Occipital lobe (tissue), 2 donors: ENCODE measurements around the gene CFAP221. TPM values are rescaled to one million over a fixed set of nuclear protein-coding genes. Genes with fewer than 3 reads are reported as not detected.

Experiments used
- DNase-seq: peaks from one replicate; lab custom pipeline; 2025; lab: John Stamatoyannopoulos, UW
- total RNA-seq: library from RNA; depleted of rRNA; stranded (reverse); fragments of >200 nt; gene quantifications from one replicate; pipeline ENCODE4 v1.2.3, GENCODE V29; 2014

The CFAP221 gene
- total RNA-seq, 1 donor from 2014 or later: 5.6 TPM

- no peak for DNase-seq
Observed at GRCh38 chr2:119644186-119644585, 99.9 kb downstream of the CFAP221 start.

DNA sequence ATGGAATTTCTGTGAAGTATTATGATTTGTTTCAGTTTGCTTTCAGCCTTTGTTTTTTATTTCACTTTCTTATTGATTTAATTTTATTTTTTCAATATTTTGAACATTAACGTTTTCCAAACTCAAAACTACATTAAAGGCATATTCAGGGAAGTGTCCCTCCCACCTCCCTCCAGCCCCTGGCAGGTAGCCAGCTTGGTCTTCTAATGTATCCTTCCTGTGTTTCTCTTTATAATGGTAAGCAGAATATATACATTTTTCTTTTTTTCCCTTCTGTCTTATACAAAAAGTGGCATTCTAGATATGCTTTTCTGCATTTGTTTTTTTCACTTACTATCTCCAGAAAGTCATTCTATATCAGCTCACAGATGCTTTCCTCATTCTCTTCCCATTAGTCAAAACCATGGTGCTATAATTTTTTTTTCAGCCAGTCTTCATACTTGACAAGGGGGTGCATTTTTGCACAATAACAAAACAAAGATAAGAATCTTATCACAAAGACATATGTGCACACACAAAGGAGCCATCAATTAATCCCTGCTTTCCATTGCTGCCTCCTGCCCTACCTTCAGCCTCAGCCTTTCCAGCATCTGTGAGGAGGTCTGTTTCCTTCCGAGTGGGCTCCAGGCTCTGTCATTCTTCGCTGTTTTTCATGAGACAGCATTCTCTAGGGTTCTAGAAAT is 101.1 kb downstream of the CFAP221 start:
- DNase-seq: no peak

DNA sequence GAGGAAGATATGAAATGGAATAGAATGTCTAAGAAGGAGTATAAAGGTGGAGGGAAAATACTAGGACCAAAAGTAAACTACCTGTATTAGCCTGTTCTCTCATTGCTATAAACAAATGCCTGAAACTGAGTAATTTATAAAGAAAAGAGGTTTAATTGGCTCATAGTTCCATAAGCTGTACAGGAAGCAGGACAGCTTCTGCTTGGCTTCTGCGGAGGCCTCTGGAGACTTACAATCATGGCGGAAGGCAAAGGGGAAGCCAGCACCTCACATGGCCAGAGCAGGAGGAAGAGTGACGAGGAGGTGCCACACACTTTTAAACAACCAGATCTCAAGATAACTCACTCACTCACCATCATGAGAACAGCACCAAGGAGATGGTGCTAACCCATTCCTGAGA is 101.9 kb downstream of the CFAP221 start:
- DNase-seq: no peak

DNA sequence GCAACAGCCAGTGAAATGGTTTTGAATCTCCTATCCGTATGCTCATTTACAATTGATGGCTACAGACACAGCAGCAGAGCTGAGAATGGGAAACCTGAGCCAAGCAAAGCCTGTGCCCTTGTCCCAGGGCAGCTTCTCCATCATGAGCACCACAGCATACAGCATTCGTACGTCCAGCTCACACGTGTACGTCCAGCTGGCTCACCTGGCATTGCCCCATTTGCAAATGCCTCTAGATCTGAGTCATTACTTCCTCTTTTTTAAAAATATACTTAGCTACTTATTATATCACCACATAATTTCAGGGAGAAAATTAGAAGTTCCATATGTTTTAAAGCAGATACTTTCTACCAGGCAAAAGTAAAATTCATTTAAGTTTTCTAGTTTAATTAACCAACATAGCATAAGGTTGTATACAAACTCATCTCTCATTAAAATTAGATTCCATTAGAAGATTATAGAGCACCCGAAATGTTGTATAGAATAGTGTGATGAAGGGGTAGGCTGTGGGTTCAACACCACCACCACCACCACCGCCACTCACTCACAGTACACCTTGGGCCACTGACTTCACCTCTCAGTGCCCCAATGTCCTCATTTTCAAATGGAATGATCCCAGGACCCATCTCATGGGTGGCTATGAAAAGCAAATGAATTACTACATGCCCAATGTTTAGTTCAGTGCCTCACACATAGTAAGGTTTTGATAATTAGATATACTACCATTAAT is 103.4 kb downstream of the CFAP221 start:
- no peak for DNase-seq

- no peak for DNase-seq
Observed at GRCh38 chr2:119649364-119649917, 105.2 kb downstream of the CFAP221 start.

- no peak for DNase-seq
Observed at GRCh38 chr2:119650206-119650605, 106.0 kb downstream of the CFAP221 start.

GRCh38 chr2:119650846-119651370 is 106.7 kb downstream of the CFAP221 start:
- no peak for DNase-seq

- no peak for DNase-seq
Observed at GRCh38 chr2:119657466-119658145, 113.4 kb downstream of the CFAP221 start.

- no peak for DNase-seq
Observed at GRCh38 chr2:119659601-119660342, 115.5 kb downstream of the CFAP221 start.

DNA sequence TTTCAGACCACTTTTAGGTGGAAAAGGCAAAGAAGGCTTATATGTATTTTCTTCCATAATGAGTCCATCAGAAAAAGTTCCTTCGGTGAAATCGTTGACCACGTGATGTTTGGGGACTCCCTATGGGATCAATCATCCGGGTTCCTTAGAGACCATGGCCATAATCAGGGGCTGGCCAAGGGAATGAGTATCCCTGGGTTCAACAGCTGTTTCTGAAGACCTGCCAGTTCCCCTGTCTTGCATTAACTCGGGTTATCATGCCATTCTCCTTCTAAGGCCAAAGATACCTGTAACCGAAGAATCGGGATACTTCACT is 116.1 kb downstream of the CFAP221 start:
- DNase-seq: no peak

DNA sequence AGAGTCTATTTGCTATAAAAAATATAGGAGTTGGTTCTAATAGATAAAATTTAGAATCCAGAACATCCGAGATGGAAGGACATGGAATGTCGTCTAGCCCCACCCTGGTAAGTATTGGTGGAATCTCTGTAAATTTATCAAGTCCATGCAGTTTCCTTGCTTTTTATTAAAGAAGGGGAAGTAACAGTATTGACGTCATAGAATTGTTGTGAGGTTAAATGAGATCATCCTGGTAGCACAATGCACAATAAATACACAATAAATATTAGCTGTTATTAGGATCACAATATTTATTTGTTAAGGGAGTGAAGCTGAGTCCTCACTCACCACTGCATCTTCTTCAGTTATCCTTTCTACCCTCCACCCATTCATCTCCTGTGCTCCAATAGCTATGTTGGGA is 118.0 kb downstream of the CFAP221 start:
- DNase-seq: no peak

GRCh38 chr2:119668546-119668945 is 124.3 kb downstream of the CFAP221 start:
- DNase-seq: no peak

DNA sequence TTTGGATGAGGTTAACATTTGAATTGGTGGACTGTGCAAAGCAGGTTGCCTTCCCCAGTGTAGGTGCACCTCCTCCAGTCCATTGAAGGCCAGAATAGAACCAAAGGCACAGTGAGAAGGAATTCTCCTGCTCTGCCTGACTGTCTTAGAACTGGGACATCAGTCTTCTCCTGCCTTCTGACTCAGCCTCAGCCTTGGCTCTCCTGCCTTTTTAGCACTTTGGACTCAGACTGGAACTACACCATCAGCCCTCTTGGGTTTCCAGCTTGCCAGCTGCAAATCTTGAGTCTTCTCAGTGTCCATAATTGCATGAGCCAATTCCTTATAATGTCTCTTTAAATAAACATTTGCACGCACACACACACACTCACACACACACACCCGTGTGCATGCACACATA is 126.8 kb downstream of the CFAP221 start:
- DNase-seq: no peak

DNA sequence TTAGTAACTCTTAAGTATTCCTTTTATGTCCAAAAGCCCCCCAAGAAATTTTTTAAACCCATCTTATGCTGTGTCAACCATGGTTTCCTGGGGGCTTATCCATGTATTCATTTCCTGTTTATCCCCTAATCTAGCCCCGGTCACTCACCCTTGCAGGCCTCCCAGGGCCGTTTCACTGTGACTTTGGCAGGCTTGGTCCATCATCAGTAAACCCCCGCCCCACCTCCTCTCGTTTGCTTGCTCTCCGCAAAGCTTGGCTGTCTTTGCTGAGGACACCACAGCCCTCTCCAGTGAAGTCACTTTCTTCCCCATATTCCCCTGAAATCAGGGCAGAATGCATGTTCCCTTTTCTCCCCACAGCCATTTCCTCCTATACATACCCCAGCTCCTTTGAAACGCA is 127.5 kb downstream of the CFAP221 start:
- no peak for DNase-seq

DNA sequence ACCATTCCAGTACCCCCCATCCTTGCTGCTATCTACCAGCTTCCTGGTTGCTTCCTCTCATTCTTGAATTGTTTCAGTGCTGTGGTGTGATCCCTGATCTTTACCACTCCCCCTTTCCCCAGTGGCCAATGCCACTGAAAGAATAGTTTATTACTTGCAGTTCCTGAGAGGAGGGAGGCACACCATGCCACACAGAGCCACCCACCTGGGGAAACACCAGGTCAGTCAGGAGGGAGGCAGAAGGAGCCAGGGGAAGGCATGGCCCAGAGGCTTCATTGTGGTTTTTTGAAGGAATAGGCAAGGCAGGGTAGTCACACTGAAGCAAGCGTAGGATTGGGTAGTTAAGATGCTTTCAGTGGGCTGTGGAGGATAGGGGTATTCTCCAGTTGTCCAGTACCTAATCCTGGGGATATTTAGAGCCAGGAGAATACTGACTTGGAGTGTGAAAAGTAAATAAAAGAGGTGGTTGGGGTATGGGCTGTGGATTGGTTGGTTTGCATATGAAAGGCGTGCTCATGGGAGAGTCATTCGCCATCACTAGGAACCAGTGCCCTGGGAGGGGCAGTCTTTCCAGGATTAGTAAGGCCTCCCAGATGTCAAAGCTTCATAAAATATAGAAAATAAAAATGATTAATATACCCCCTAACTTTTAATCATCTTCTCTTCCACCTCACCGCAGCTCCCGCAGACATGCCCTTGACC is 128.1 kb downstream of the CFAP221 start:
- DNase-seq: no peak

DNA sequence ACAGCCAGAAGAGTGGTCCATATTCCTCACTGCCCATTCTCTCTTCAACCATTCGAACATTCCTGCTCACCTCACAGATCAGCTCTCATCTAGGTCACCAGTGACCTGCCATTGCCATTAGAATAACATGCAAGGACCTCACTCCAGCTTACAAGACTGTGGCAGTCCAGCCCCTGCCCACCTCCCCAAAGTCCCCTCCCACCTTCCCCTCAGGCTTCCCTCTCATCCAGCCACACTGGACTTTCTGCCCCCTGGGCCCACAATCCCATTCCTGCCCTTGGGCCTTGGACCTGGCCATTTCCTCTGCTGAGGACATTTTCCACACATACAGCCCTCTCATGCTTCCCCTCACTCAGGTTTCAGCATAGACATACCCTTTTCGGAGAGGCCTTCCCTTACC is 129.5 kb downstream of the CFAP221 start:
- DNase-seq: no peak

DNA sequence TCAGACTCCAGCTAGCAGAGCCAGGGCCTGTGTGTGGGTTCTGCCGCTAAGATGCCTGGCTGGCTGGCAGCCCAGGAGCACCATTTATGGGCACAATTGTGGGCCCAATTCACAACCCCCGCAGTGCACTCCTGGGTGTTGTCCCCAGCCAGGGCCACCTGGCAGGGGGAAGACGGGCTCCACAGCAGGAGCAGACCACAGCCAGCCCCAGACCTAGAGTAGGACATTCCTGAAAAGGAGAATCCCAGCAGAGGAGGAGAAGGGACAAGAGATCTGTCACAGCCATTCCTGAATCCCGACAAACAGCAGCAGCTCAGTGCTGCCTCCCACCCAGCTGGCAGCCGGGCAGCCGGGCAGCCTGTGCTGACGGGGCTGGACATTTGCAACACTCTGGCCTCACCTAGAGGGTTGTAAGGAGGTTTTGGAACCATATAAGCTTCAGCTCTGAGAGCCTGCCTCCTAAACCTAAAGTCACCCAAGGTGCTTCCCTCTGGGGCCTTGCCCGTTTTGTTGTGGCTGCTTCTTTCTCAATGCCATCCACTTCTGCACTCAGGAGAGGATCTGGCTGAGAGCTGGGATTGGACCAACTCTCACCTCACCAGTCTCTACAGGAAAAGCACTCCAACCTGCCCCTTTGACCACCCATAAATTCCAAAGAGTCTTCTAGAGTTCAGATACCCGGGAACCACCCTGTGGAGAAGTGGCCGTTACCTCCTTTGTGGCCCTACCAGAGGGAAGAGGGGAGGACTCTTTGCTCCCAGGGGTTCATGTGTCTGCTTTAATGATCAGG is 130.7 kb downstream of the CFAP221 start:
- DNase-seq: peak; percentile 45

GRCh38 chr2:119678021-119678656 is 133.9 kb downstream of the CFAP221 start:
- DNase-seq: no peak

DNA sequence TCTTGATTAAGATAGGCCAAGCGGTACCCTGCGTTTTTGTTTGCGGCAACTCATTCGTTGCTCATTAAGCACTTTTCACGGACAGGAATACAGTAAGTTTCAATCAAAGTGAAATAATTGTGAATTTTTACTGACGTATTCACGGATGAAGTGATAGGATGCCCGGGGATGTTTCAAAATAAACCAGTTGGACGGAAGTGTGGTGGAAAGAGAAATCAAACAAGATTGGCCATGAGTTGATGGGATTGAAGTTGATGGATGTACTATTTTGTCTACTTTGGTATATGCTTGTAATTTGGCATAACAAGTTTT is 135.2 kb downstream of the CFAP221 start:
- DNase-seq: no peak

GRCh38 chr2:119679846-119680245 is 135.6 kb downstream of the CFAP221 start:
- no peak for DNase-seq
